GM06990 (cell line): ENCODE results near the gene RAP1GAP.

Experiments used
- DNase-seq: peaks from one replicate; pipeline ENCODE4 v3.0.0-alpha.2; 2011; ENCODE audit not compliant: insufficient read length; ENCODE audit errors: extremely low read depth
- H3K27me3 ChIP-seq: replicated peaks from 2 replicates; pipeline ENCODE4 v1.6.0; 2011; ENCODE audit warnings: low read length; ENCODE audit not compliant: control insufficient read depth, insufficient read depth
- H3K36me3 ChIP-seq: 2 replicates; pipeline ENCODE4 v1.5.1; 2011; ENCODE audit warnings: low read length; ENCODE audit not compliant: control insufficient read depth, insufficient read depth
- H3K4me3 ChIP-seq: replicated peaks from 2 replicates; pipeline ENCODE4 v1.5.1; 2011; ENCODE audit warnings: low read depth, mild to moderate bottlenecking, control low read depth, low read length
- CTCF ChIP-seq: IDR thresholded peaks from 2 replicates; pipeline ENCODE4 v1.5.1; 2011; ENCODE audit warnings: low read length, control low read depth, mild to moderate bottlenecking, inconsistent platforms; ENCODE audit not compliant: insufficient read depth, poor library complexity, severe bottlenecking

RAP1GAP gene

GRCh38 chr1:21584096-21584495 is 85.1 kb downstream of the RAP1GAP start:
- TF ChIP-seq CTCF: no peak
- no peaks in the 10 kb centered on the region; the same call in 1 of the 2 replicates for H3K27me3 ChIP-seq
- DNase-seq: no peak

GRCh38 chr1:21579791-21580190 is 89.4 kb downstream of the RAP1GAP start:
- no peak for TF ChIP-seq CTCF
- DNase-seq: no peak
- no peak overlapping the region for H3K4me3 ChIP-seq
- H3K27me3 ChIP-seq: no peaks in the 10 kb centered on the region; the same call in 1 of the 2 replicates
- H3K36me3 ChIP-seq: no peaks in the 10 kb centered on the region

More at GRCh38 chr1:21584096-21584495, 85.1 kb downstream of the RAP1GAP start:
- Histone ChIP-seq H3K36me3 (no peaks in the 10 kb centered on the region), H3K4me3 (no peak overlapping the region)

- no peaks in the 10 kb centered on the region for H3K36me3 ChIP-seq
- H3K4me3 ChIP-seq: no peak overlapping the region
- DNase-seq: no peak
- no peak for TF ChIP-seq CTCF
- H3K27me3 ChIP-seq: peaks cover 2% of the 10 kb centered on the region
These were observed 91.2 kb downstream of the RAP1GAP start for GRCh38 chr1:21577933-21578332.

GRCh38 chr1:21577324-21577723 is 91.8 kb downstream of the RAP1GAP start:
- Histone ChIP-seq H3K27me3 (peaks cover 2% of the 10 kb centered on the region), H3K36me3 (no peaks in the 10 kb centered on the region), H3K4me3 (no peak overlapping the region)
- no peak for DNase-seq
- no peak for TF ChIP-seq CTCF

GRCh38 chr1:21576798-21577187 is 92.4 kb downstream of the RAP1GAP start:
- Histone ChIP-seq H3K4me3 (no peak overlapping the region), H3K27me3 (peaks cover 2% of the 10 kb centered on the region), H3K36me3 (no peaks in the 10 kb centered on the region)
- DNase-seq: no peak
- TF ChIP-seq CTCF: no peak
